Ishikawa (cell line): Measurements from ENCODE around the gene SLC36A1.

Experiments used
- FOXM1 ChIP-seq: IDR thresholded peaks from 2 replicates; pipeline ENCODE4 v1.6.1; 2012; ENCODE audit warnings: low read depth, borderline replicate concordance
- RAD21 ChIP-seq: IDR thresholded peaks from 2 replicates; pipeline ENCODE4 v1.6.1; 2012; ENCODE audit warnings: low read depth
- REST ChIP-seq: IDR thresholded peaks from 2 replicates; pipeline ENCODE4 v1.6.1; 2012; ENCODE audit warnings: low read depth, mild to moderate bottlenecking
- TAF1 ChIP-seq: IDR thresholded peaks from 2 replicates; pipeline ENCODE4 v1.6.1; 2012; ENCODE audit warnings: low read depth, mild to moderate bottlenecking

GRCh38 chr5:151487544-151487943 lies 40.1 kb downstream of the SLC36A1 start:
- TF ChIP-seq RAD21 (no peak), REST (no peak), FOXM1 (no peak), TAF1 (no peak)
